Tibial artery (tissue), 4 donors: ENCODE measurements around the gene WDR81.
"Not testable (repeated sequence)": the region's sequence is repeated elsewhere in the genome, so short reads cannot be mapped to it uniquely, and the experiment has no call there.

Source experiments
- DNase-seq, 2 donors: peaks; one replicate each; pipeline ENCODE4 v3.0.0-alpha.2; 2019
- H3K27ac ChIP-seq, 2 donors: fragments of 200-600 bp; sonication (generic) in 1 of 2; 1 replicate in 1 of 2; 2 replicates in 1 of 2; pipeline ENCODE4 v1.5.1; 2018 to 2019; ENCODE audit warnings: mild to moderate bottlenecking in 1 of 2
- H3K27me3 ChIP-seq, 2 donors: fragments of 200-600 bp; sonication (generic) in 1 of 2; one replicate each; pipeline versions ENCODE4 v1.5.1 to v1.6.0; 2016 to 2019
- H3K36me3 ChIP-seq, 3 donors: fragments of 200-600 bp; sonication (generic) in 2 of 3; one replicate each; pipeline ENCODE4 v1.5.1; 2016 to 2019; ENCODE audit warnings: mild to moderate bottlenecking in 2 of 3
- H3K4me1 ChIP-seq, 4 donors: fragments of 200-600 bp; sonication (generic) in 2 of 4; 1 replicate in 3 of 4; 2 replicates in 1 of 4; pipeline ENCODE4 v1.5.1; 2016 to 2019
- H3K4me3 ChIP-seq, 2 donors: fragments of 200-600 bp; sonication (generic) in 1 of 2; 1 replicate in 1 of 2; 2 replicates in 1 of 2; pipeline ENCODE4 v1.5.1; 2018 to 2019; ENCODE audit warnings: mild to moderate bottlenecking in 2 of 2
- H3K9me3 ChIP-seq, 3 donors: fragments of 200-600 bp; sonication (generic) in 1 of 3; one replicate each; pipeline ENCODE4 v1.5.1; 2016 to 2019
- intact Hi-C: fragments of 100-400 bp; cut with DNase I; formaldehyde crosslinking; loops from one replicate; pipeline ENCODE4 v1.15.0; 2023; ENCODE audit warnings: low total_unique reads
- TF ChIP-seq, protein P1 (sequence below), 2 experiments: fragments of 200-600 bp in 1 of 2; fragments of 450-650 bp in 1 of 2; IDR thresholded peaks; one replicate each; pipeline ENCODE4 v1.5.1; 2017 to 2019; ENCODE audit warnings: antibody characterized with exemption in 2 of 2, mild to moderate bottlenecking in 1 of 2, moderate library complexity in 1 of 2

Gene WDR81

DNA sequence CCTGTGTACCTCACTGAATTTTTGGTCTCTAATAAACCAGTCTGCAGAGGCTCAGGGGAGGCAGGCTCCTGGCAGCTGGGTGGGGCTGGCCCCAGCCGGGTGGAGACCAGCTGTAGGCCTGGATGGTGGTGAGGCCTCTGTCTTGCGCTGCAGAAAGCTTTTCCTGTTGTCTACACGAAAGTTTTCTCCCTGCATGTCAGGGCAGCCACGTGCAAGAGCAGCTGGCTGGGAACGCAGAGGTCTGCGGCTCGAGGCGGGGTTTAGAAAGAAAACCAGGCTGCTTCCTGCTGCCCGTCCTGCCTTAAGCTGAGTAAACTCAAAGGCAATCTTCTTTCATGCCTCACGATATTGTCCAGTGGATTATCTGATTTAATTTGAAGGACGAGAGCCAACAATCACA lies 39.8 kb downstream of the WDR81 start:
- Histone ChIP-seq H3K9me3 (no peaks in the 10 kb centered on the region), H3K27ac (peak overlapping the region; percentile 48 to 61), H3K36me3 (peaks cover 0 to 3% (median 0%) of the 10 kb centered on the region in 3 donors), H3K4me3 (peak overlapping the region in 1 of 2 donors; percentile 47), H3K27me3 (peaks cover 0 to 24% of the 10 kb centered on the region in 2 donors), H3K4me1 (peaks cover 0 to 24% (median 4%) of the 10 kb centered on the region in 4 donors)
- intact Hi-C loops = no loop called here
- TF ChIP-seq, protein P1, sequence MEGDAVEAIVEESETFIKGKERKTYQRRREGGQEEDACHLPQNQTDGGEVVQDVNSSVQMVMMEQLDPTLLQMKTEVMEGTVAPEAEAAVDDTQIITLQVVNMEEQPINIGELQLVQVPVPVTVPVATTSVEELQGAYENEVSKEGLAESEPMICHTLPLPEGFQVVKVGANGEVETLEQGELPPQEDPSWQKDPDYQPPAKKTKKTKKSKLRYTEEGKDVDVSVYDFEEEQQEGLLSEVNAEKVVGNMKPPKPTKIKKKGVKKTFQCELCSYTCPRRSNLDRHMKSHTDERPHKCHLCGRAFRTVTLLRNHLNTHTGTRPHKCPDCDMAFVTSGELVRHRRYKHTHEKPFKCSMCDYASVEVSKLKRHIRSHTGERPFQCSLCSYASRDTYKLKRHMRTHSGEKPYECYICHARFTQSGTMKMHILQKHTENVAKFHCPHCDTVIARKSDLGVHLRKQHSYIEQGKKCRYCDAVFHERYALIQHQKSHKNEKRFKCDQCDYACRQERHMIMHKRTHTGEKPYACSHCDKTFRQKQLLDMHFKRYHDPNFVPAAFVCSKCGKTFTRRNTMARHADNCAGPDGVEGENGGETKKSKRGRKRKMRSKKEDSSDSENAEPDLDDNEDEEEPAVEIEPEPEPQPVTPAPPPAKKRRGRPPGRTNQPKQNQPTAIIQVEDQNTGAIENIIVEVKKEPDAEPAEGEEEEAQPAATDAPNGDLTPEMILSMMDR (IDR thresholded peaks at IDR 0.05) = no peak
- peak; percentile 87 to 90 for DNase-seq

DNA sequence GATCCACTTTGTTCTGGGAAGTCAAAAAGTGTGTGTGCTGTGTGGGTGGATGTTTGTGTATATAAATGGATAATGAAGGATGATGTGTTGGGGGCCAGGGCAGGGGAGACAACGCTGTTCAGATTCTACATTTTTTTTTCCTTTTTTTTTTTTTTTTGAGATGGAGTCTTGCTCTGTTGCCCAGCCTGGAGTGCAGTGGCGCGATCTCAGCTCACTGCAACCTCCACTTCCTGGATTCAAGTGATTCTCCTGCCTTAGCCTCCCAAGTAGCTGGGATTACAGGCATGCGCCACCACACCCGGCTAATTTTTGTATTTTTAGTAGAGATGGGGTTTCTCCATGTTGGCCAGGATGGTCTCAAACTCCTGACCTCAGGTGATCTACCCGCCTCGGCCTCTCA lies 40.2 kb downstream of the WDR81 start:
- H3K4me3 ChIP-seq, H3K9me3 ChIP-seq, DNase-seq, intact Hi-C loops, H3K36me3 ChIP-seq: not testable (repeated sequence)
- peaks cover 0 to 28% of the 10 kb centered on the region in 2 donors for H3K27me3 ChIP-seq
- H3K4me1 ChIP-seq = peaks cover 0 to 24% (median 4%) of the 10 kb centered on the region in 4 donors
- H3K27ac ChIP-seq = peak overlapping the region in 1 of 2 donors; percentile 48

DNA sequence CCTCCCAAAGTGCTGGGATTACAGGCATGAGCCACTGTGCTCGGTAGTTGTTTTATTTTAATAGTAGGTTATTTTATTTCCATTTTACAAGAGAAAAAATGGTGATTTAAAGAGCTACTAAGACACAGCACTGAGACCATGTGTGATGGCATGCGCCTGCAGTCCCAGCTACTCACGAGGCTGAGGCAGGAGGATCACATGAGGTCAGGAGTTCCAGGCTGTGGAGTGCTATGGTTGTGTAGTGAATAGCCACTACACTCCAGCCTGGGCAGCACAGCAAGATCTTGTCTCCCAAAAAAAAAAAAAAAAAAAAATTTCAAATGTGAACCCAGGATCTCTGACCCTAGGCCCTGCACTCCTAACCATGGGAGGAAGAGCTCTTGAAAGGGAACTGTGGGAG lies 41.1 kb downstream of the WDR81 start:
- peaks cover 0 to 28% of the 10 kb centered on the region in 2 donors for H3K27me3 ChIP-seq
- TF ChIP-seq, protein P1 (IDR thresholded peaks at IDR 0.05) = no peak
- H3K4me1 ChIP-seq = peaks cover 0 to 24% (median 4%) of the 10 kb centered on the region in 4 donors
- no peak for DNase-seq
- H3K4me3 ChIP-seq = no peak overlapping the region
- H3K27ac ChIP-seq = peak overlapping the region in 1 of 2 donors; percentile 48
- H3K9me3 ChIP-seq = no peaks in the 10 kb centered on the region
- peaks cover 0 to 3% (median 0%) of the 10 kb centered on the region in 3 donors for H3K36me3 ChIP-seq
- intact Hi-C loops = no loop called here

DNA sequence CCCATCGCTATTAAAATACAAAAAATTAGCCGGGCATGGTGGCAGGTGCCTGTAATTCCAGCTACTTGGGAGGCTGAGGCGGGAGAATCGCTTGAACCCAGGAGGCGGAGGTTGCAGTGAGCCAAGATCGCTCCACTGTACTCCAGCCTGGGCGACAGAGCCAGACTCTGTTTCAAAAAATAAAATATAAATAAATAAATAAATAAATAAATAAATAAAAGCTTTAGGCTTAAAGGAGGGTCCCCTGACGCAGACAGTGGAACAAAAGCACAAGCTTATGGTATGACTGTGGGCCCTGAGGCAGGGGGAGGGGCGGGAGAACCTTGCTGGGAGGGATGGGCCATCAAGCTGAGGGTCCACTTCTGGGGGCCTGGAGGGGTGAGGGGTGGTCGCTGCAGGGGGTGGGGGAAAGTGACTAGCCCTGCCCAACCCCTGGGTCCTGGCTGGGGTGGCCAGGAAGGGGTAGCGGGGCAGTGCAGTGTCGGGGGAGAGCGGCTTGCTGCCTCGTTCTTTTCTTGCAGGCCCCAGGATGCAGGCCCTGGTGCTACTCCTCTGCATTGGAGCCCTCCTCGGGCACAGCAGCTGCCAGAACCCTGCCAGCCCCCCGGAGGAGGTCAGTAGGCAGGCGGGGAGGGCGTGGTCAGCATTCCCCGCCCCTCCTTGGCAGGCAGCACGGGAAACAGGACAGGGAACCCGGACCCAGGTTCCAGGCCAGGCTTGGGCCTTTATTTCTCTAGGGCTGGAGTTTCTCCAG lies 42.1 kb downstream of the WDR81 start:
- no peak overlapping the region for H3K4me3 ChIP-seq
- DNase-seq = peak in 1 of 2 donors; percentile 52
- peaks cover 0 to 3% (median 0%) of the 10 kb centered on the region in 3 donors for H3K36me3 ChIP-seq
- H3K27ac ChIP-seq = peak overlapping the region in 1 of 2 donors; percentile 16
- peaks cover 0 to 24% (median 4%) of the 10 kb centered on the region in 4 donors for H3K4me1 ChIP-seq
- intact Hi-C loops = no loop called here
- peaks cover 0 to 26% of the 10 kb centered on the region in 2 donors for H3K27me3 ChIP-seq
- H3K9me3 ChIP-seq = no peaks in the 10 kb centered on the region
- TF ChIP-seq, protein P1 (IDR thresholded peaks at IDR 0.05) = no peak

DNA sequence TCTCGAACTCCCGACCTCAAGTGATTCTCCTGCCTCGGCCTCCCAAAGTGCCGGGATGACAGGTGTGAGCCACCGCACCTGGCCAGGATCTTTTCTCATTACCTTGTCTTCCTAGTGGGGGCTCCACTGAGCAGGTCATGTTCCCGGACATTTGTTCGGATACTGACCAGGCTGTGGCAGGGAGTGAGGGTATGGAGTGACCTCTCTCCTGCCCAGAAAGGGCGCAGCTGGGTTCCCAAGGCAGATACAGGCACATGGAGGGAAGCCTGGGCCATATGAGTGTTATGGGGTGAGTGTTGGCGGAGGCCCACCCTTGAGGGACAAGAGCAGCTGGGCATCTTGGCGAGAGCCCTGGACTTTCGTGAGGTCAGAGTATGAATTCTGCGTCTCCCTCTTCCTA lies 42.9 kb downstream of the WDR81 start:
- peaks cover 0 to 24% (median 4%) of the 10 kb centered on the region in 4 donors for H3K4me1 ChIP-seq
- intact Hi-C loops = no loop called here
- TF ChIP-seq, protein P1 (IDR thresholded peaks at IDR 0.05) = no peak
- peaks cover 0 to 3% (median 0%) of the 10 kb centered on the region in 3 donors for H3K36me3 ChIP-seq
- H3K27me3 ChIP-seq = peaks cover 0 to 18% of the 10 kb centered on the region in 2 donors
- H3K27ac ChIP-seq = no peak overlapping the region
- H3K4me3 ChIP-seq = no peak overlapping the region
- no peaks in the 10 kb centered on the region for H3K9me3 ChIP-seq
- DNase-seq = no peak

DNA sequence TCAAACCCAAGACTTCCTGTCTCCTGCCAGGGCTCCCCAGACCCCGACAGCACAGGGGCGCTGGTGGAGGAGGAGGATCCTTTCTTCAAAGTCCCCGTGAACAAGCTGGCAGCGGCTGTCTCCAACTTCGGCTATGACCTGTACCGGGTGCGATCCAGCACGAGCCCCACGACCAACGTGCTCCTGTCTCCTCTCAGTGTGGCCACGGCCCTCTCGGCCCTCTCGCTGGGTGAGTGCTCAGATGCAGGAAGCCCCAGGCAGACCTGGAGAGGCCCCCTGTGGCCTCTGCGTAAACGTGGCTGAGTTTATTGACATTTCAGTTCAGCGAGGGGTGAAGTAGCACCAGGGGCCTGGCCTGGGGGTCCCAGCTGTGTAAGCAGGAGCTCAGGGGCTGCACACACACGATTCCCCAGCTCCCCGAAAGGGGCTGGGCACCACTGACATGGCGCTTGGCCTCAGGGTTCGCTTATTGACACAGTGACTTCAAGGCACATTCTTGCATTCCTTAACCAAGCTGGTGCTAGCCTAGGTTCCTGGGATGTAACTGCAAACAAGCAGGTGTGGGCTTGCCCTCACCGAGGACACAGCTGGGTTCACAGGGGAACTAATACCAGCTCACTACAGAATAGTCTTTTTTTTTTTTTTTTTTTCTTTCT lies 45.4 kb downstream of the WDR81 start:
- TF ChIP-seq, protein P1 (IDR thresholded peaks at IDR 0.05) = no peak
- Histone ChIP-seq H3K4me3 (no peak overlapping the region), H3K27me3 (peaks cover 0 to 6% of the 10 kb centered on the region in 2 donors), H3K9me3 (no peaks in the 10 kb centered on the region), H3K27ac (no peak overlapping the region), H3K4me1 (peaks cover 0 to 18% (median 11%) of the 10 kb centered on the region in 4 donors), H3K36me3 (peaks cover 0 to 6% (median 0%) of the 10 kb centered on the region in 3 donors)
- DNase-seq = no peak
- intact Hi-C loops = no loop called here

DNA sequence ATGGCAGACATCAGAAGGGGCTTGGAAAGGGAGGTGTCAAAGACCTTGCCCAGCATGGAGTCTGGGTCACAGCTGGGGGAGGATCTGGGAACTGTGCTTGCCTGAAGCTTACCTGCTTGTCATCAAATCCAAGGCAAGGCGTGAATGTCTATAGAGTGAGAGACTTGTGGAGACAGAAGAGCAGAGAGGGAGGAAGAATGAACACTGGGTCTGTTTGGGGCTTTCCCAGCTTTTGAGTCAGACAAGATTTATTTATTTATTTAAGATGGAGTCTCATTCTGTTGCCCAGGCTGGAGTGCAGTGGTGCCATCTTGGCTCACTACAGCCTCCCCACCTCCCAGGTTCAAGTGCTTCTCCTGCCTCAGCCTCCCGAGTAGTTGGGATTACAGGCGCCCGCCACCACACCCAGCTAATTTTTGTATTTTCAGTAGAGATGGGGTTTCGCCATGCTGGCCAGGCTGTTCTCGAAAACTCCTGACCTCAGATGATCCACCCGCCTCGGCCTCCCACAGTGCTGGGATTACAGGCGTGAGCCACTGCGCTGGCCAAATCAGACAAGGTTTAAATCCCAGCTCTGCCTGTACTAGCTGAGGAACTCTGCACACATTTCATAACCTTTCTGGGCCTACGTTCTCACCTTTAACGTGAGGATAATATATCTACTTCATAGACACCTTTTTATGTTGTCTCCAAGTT lies 48.6 kb downstream of the WDR81 start:
- H3K27me3 ChIP-seq, H3K9me3 ChIP-seq, H3K4me3 ChIP-seq, intact Hi-C loops: not testable (repeated sequence)
- Histone ChIP-seq H3K36me3 (peaks cover 0 to 32% (median 23%) of the 10 kb centered on the region in 3 donors), H3K4me1 (peaks cover 0 to 18% (median 7%) of the 10 kb centered on the region in 4 donors), H3K27ac (peak overlapping the region in 1 of 2 donors; percentile 42)
- DNase-seq = peak in 1 of 2 donors; percentile 61
